Loucy (cell line): ENCODE measurements around the gene FGFRL1.

ENCODE experiments used
- CTCF ChIP-seq: fragments of 200-600 bp; sonication (generic); conservative IDR thresholded peaks from 2 replicates; pipeline ENCODE4 v1.5.1; 2014; ENCODE audit warnings: mild to moderate bottlenecking, antibody characterized with exemption, low read length
- EZH2phosphoT487 ChIP-seq: fragments of 200-600 bp; IDR thresholded peaks from 2 replicates; pipeline ENCODE4 v1.6.1; 2018; ENCODE audit warnings: antibody characterized with exemption, mild to moderate bottlenecking, moderate library complexity, borderline replicate concordance

- no peak for TF ChIP-seq EZH2phosphoT487
- TF ChIP-seq CTCF = no peak
Observed at GRCh38 chr4:988726-989721, 22.4 kb upstream of the FGFRL1 start.
